ENCODE measurements around the gene RXRA.

- no peak for TF ChIP-seq CTCF (IDR thresholded peaks at IDR 0.05; ENCODE audit: insufficient read depth, low read depth, low read length)
- no peak for TF ChIP-seq EZH2 (IDR thresholded peaks at IDR 0.05; ENCODE audit: insufficient read depth, low read length)
Measured at GRCh38 chr9:134286471-134287245, 39.6 kb upstream of the RXRA start.

All from astrocyte (in vitro differentiated cells and primary cell).